SIG-M5 treated with dmso at 0.1 percent for 504 hours (cell line): ENCODE data around the gene TBP.

Experiments
- DNase-seq: peaks from one replicate; lab custom pipeline; 2025; ENCODE audit not compliant: unreplicated experiment; lab: John Stamatoyannopoulos, UW

TBP gene

GRCh38 chr6:170533792-170534191 lies 20.4 kb upstream of the TBP start:
- no peak for DNase-seq

DNA sequence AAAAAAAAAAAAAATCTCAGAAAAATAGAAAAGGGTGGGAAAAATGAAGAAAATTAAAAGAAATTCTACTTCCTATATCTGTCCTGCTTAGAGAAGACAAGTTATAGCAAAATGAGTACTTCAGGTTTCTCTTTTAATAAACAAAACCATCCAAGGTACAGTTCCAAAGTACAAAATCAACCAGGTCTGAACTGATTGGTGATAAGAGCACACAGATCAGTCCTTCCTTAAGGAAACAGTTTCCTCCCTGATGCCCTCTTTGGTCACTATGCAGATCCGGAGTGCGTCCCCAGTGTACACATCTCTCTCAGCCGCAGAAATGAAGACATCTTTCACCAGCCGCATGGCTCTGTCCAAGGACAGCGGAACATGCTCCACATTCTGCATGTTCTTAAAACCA lies 19.2 kb upstream of the TBP start:
- DNase-seq, result no peak

DNA sequence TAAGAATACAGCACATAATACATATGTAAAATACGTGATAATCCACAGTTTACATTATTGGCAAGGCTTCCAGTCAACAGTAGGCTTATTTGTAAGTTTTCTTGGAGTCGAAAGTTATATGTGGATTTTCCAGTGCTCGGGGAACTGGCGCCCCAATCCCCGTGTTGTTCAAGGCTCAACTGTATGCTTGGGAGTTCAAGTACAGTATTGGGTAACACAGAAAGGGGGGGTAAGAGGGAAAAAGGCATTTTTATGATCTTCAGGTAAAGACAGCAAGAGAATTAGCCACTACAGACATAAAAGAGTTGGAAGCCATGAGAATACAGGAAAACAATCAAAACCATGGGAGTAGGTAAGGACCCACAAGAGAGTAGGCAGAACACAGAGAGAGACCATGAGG lies 17.5 kb upstream of the TBP start:
- DNase-seq, result no peak

DNA sequence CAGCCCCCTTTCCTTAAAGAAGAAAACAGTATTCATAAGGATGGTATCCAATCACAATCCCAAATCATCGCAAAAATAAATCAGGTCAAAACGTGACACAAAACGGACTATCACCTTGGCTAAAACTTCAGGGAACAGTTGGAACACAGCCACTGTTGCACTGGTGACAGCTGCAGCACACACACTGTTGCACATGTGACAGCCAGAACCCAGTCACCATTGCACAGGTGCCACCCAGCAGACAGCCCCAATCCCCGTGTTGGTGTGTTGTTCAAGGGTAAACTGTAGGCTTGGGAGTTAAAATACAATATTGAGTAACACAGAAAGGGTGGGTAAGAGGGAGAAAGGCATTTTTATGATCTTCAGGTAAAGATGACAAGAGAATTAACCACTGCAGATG lies 16.8 kb upstream of the TBP start:
- DNase-seq, result no peak

DNA sequence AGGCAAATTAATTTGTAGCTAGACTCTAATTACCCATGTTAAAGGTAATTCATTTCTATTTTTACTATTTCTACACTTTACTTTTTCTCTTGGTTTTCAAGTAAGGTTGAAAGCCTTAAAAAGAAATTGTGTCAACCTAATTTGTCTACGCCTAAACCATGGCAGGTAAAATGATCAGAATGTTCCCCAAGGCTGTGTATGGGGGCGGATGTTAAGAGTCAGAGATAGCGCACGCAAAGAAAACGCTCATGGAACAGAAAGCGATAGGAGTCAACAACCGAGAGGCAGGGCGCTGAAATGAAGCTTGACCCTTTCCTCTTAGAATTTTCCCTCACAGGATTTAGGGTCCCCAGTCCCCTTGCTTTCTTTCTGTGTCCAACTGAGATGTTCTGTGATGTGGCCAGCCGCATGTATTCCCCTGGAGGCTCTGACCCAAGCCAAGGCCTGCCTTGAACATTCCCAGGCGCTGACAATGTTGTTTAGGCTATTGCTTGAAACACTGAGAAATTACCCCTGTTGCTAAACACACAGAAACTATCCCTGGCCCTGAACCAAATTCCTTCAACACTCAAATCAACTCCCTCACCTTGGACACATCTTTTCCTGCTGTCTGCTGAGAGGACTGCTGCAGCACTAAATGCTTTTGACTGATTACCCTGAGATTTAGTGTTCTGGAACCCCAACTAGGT lies 12.0 kb upstream of the TBP start:
- DNase-seq, result no peak

GRCh38 chr6:170545405-170545804 lies 8.8 kb upstream of the TBP start:
- no peak for DNase-seq

DNA sequence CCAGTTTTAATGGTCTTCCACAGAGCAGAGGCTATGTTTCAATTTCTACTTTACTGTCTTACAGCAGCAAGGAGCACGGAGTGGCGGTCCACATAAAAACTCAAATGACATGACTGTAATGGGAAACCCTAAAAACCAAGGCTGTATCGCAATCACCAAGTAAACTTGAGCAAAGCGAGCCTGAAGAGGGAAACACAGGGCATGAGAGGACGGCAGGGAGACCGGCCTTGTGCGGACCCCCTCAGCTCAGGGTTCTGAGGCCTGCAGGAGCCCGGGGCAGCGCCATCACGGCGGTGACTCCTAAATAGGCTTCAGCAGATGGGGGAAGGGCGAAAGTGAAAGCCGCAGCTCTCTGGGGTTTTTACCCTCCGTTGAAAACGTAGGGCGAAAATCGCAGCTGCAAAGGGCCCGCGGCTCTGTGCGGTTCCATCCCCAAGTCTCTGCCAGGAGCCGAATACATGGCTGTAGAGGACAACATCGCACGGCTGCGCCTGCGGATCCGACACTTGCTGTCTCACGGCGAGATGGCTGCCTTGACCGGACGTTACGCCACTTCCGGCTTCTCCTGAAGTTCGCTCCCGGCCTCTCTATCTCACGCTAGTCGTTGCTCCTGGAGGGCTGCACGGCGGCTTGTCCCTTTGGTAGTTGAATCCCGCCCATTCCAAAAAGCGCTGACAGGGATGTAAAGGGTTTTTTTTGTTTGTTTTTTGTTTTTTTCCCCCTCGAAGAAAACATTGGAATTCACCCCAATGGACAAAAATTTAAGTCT lies 1.2 kb upstream of the TBP start, which contains the start of gene PSMB1:
PSMB1 (minus strand) TSS at position 543 of the 769 bp plus-strand sequence; CDS start at position 478, 65 bp downstream.
- DNase-seq, result peak; percentile 86

GRCh38 chr6:170553534-170554012 lies 596 bp upstream of the TBP start:
- peak; percentile 62 for DNase-seq

- DNase-seq, result no peak
Measured at GRCh38 chr6:170554796-170555137, 598 bp downstream of the TBP start.

DNA sequence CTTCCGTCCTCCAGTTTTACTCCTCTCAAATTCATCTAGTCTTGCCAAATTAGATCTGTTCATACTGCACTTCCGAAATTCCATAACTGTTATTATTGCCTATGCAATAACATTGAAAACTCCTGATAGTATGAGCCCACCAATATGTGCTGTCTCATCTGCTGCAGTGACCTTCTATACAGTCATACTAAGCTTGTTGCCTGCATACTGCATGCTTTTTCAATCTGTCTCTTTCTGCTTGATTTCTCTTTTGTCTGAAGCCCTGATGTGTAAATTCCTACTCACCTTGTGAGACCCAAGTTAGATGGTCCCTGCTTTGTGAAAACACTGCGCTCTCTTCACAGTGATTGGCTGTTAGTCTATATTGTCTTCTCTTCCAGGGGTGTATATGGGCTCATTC lies 1.1 kb downstream of the TBP start:
- no peak for DNase-seq

DNA sequence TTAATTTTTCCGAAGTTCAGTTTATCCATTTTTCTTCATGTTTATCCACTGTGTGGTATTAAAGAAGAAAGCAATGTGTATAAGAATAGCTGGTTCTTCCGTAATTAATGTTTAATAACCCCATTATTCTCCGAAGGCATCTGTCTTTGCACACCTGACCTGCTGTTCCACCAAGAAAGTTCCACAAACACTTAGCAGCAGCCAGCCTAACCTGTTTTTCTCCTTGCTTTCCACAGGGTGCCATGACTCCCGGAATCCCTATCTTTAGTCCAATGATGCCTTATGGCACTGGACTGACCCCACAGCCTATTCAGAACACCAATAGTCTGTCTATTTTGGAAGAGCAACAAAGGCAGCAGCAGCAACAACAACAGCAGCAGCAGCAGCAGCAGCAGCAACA lies 7.4 kb downstream of the TBP start:
- DNase-seq, result no peak

- DNase-seq, result no peak
Measured at GRCh38 chr6:170564936-170565530, 10.9 kb downstream of the TBP start.

DNA sequence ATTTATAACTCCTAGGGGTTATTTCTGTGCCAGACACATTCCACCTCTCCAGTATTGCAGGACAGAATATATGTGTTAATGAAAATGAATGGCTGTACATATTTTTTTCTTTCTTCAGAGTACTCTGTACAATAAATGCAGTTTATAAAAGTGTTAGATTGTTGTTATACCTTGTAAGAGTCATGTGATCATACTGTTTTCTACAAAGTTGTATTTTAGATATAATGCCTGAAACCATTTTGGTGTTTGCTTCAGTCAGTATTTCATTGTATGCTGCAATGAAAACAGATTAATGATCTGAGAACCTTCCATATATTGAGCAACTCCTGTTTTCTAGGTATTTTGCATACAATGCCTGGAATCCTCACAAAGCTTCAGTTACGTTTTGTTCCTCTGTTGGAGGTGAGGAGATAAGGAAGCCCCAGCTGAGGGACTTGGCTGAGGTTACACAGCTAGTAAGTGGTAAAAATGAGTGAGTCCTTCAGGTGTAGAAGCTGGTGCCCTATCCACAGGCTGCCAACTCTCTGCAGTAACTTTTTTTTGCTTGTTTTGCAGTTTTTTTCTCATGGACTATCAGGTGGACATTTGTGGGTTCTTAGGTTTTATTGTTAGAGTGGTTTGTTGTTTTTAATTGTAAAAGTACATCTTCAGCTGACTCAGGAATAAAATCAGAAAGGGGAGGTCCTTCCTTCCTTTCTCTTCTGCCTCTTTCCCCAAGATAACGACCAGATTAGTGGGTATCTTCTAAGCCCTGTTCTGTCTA lies 18.7 kb downstream of the TBP start:
- no peak for DNase-seq

DNA sequence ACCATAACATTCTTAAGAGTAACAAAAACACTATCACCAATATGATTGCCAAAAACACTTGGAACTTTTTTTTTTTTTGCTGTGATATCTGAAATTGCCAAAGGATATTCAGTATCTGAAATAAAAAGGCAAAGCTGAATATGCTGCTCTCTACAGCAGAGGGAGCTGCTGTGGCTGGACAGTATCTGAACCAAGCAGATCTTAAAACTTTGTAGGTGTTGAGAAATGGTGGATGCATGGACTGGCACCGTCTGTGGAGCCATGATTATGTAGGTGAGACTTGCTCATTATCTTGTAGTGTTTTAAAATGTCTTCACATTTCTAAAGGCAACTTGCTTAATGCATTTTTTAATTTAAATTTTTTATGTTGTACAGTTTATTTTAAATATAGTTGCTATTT lies 21.1 kb downstream of the TBP start:
- no peak for DNase-seq

- DNase-seq, result no peak
Measured at GRCh38 chr6:170578909-170579308, 24.7 kb downstream of the TBP start.

GRCh38 chr6:170583756-170584180 lies 29.6 kb downstream of the TBP start:
- no peak for DNase-seq

DNA sequence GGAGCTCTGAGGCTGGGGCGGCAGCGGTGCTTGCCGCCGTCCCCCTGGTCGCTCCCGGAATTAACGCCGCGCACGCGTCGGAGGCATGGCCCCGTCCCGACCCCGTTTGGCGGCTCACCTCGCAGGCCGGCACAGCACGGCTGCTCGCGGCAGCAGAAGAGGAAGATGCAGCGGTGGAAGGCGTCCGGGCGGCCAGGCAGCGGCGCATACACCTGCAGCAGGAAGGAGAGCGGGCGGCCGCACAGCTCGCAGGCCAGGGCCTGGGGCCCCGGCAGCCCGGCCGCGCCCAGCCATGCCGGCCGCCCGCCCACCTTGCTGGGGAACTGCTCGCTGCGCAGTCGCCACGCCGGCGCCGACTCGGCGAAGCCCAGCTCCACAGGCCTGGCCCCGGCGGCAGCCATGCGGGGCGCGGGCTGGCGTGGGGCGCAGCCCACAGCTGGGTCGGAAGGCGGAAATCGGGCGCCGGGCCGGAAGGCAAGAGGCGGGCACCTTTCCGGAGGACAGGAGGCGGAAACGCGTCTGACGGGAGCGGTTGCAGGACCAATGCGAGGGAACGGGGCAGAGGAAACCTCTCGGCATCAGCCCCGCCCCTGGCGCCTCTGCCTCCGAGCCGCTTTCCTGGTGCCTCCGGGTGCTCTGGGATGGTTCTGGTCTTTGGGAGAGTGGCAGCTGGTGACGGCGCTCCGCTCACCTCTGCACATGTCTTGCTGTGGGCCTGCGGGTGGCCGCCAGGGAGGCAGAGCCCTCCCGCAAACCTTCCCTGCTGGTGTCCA lies 30.2 kb downstream of the TBP start, which contains the start of gene PDCD2:
PDCD2 (minus strand) TSS at position 457 of the 773 bp plus-strand sequence; CDS start at position 401, 56 bp downstream.
- peak; percentile 95 for DNase-seq

DNA sequence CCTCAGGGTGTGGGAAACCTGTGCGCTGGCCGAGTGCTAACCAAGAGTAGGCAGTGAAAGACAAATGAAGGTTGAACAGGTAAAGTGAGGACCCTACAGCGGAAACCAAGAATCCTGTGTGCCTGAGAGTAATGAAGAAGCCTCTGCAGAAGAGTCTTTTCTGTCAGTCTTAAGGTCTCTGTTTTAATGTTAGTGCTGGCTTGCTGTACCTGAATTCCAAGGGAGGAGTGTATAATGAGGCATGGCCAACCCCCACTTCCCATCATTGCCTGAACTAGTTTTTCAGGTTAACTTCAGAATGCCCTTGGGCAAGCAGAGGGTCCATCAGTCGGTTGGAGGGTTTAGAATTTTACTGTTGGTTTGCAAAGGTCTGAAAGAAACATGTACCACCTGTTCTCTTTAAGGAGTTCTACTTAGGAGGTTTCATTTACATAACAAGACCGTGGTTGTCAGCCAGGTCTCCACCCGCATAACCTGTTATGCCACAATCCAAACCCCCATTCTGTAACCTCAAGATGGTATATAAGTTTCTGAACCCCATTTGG lies 30.9 kb downstream of the TBP start:
- peak; percentile 37 for DNase-seq

GRCh38 chr6:170590725-170591124 lies 36.6 kb downstream of the TBP start:
- no peak for DNase-seq

DNA sequence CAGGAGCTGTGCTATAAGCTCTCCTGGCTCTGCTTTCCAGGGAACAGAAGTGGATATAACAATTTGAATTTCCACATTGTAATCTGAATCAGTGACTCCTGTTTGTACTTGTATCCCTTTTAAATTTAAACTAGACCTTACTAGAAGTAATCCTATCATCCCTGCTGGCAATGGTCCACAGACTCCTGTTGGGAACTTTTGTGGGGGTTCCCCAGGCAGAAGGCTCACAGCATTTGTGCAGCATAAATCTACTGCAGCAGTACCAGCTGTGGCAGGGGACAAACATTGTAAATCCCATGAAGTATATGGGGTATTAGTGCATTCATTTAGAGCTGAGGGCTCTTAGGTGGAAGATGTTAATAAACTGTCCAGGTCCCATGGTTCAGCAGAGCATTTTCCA lies 42.3 kb downstream of the TBP start:
- no peak for DNase-seq
